ENCODE measurements around the gene FAN1.

FAN1 gene

GRCh38 chr15:30919877-30920550 lies 16.3 kb downstream of the FAN1 start:
- in situ Hi-C loops (cut with MboI; ENCODE audit: low sequenced_read_pairs), result no loop called here

GRCh38 chr15:30921106-30921505 lies 17.4 kb downstream of the FAN1 start:
- in situ Hi-C loops (cut with MboI; ENCODE audit: low sequenced_read_pairs), result no loop called here

- in situ Hi-C loops (cut with MboI; ENCODE audit: low sequenced_read_pairs), result no loop called here
These were observed 18.2 kb downstream of the FAN1 start for GRCh38 chr15:30921781-30922479.

- in situ Hi-C loops (cut with MboI; ENCODE audit: low sequenced_read_pairs), result no loop called here
These were observed 19.0 kb downstream of the FAN1 start for GRCh38 chr15:30922480-30923311.

DNA sequence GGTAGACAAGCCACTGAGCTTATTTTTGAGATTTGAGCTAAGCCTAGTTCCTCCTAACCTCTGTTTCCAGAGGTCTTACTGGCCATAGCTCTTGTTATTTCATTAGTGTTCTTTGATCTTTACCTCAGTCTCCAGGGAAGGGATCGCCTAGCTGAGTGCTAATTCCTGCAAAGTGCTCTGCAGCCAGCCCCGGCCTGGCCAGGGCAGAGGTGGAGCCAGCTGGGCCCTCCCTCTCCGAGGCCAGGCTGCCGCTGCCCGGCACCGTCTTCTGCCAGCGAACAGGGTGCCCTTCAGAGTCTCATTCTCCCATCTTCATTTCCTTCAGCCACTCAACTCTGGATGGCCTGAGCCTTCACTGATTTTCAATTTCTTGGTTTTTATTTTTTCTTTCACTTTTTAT lies 19.7 kb downstream of the FAN1 start:
- in situ Hi-C loops (cut with MboI; ENCODE audit: low sequenced_read_pairs), result no loop called here

- in situ Hi-C loops (cut with MboI; ENCODE audit: low sequenced_read_pairs), result no loop called here
These were observed 20.6 kb downstream of the FAN1 start for GRCh38 chr15:30924353-30924752.

GRCh38 chr15:30925686-30926085 lies 22.0 kb downstream of the FAN1 start:
- in situ Hi-C loops (cut with MboI; ENCODE audit: low sequenced_read_pairs), result no loop called here

DNA sequence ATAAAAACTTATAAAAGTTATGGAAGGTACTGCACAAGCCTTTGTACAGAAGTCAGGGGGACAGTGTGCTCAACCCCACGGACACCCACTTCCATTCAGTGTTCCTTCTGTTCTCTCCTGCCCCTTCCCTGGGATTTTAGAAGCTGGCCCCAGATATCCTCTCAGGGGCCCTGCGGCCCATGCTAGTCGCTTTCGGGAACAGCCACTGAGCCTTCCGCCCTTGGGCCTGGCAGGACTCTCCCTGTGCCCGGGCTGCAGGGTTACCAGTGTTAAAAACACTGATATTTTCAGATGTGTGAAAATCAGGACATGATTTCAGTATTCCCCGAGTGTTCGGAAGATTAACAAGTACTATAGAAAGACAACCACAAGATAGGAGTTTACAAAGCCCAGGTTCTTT lies 22.4 kb downstream of the FAN1 start:
- in situ Hi-C loops (cut with MboI; ENCODE audit: low sequenced_read_pairs), result no loop called here

GRCh38 chr15:30927148-30927761 lies 23.5 kb downstream of the FAN1 start:
- in situ Hi-C loops (cut with MboI; ENCODE audit: low sequenced_read_pairs), result no loop called here

GRCh38 chr15:30928076-30928475 lies 24.4 kb downstream of the FAN1 start:
- in situ Hi-C loops (cut with MboI; ENCODE audit: low sequenced_read_pairs), result no loop called here

DNA sequence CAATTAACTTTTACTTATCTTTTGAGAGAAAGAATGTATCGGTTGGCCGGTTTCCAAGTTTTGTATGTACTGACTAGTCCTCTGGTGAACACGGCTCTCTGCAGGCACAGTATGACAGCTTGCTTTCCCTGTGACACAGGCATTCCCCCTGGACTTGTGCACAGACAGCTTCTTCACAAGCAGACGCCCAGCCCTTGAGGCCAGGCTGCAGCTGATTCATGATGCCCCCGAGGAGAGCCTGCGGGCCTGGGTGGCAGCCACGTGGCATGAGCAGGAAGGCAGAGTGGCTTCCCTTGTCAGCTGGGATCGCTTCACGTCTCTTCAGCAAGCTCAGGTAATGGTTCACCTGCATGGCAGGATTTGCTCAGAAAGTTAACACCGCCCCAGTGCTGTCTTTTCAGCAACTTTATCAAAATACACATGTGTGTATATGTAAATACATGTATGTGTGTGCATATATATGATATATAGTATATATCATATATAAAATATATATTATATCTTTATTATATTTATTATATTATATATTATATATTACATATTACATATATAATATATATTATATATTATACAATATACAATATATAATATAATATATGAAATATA lies 25.5 kb downstream of the FAN1 start:
- in situ Hi-C loops (cut with MboI; ENCODE audit: low sequenced_read_pairs), result no loop called here

- in situ Hi-C loops (cut with MboI; ENCODE audit: low sequenced_read_pairs), result no loop called here
These were observed 26.3 kb downstream of the FAN1 start for GRCh38 chr15:30929982-30930381.

- in situ Hi-C loops (cut with MboI; ENCODE audit: low sequenced_read_pairs), result no loop called here
These were observed 26.7 kb downstream of the FAN1 start for GRCh38 chr15:30930422-30930821.

DNA sequence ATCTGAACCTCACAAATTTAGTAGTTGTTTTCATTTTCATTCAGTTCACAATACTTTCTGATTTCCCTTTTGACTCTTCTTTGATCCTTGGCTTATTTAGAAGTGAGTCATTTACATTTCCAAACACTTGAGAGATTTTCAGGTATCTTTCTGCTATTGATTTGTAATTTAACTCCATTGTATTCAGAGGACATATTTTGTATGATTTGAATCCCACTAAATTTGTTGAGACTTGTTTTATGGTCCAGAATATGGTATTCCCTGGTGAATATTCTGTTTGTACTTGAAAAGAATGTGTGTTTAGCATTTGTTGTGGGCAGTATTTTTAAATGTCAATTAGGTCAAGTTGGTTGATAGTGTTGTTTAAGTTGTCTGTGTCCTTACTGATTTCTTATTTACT lies 29.6 kb downstream of the FAN1 start:
- in situ Hi-C loops (cut with MboI; ENCODE audit: low sequenced_read_pairs), result no loop called here

DNA sequence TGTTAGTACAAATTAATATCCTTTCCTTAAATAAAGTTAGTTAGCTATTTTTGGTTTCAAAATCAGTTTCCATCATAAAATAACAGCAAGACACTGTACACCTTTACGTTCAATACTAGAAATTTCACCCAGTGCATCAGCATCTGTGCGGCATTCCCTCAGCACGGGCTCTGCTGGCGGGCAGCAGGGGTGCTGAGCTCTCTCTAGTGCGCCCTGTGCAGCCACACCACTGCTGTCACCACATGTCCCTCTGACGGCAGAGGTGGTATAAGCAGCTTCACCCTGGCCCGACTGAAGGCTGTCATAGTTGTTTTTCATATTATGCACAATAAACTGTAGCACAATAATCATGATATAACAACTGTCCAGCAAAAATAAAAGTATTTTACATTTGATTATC lies 35.4 kb downstream of the FAN1 start:
- in situ Hi-C loops (cut with MboI; ENCODE audit: low sequenced_read_pairs), result no loop called here

GRCh38 chr15:30940359-30940758 lies 36.6 kb downstream of the FAN1 start:
- in situ Hi-C loops (cut with MboI; ENCODE audit: low sequenced_read_pairs), result no loop called here

DNA sequence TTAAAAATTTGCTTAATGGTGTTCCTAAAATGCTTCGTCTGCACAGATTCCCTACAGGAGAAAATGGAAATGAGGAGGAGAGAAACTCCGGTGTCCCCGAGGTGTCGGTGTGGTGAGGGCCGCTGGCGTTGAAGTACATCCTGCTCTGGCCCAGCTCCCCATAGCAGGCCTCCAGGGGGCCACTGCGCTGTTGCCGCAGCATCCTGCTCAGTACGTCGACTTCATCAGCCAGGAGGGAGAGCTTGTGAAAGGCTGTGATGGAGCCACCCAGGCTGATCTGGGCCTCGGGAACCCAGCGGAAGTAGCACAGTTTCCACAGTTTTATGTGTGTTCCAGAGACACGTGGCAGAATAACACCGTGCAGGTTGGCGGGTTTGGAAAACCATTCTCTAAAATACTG lies 37.8 kb downstream of the FAN1 start:
- in situ Hi-C loops (cut with MboI; ENCODE audit: low sequenced_read_pairs), result no loop called here

- in situ Hi-C loops (cut with MboI; ENCODE audit: low sequenced_read_pairs), result no loop called here
These were observed 40.1 kb downstream of the FAN1 start for GRCh38 chr15:30943654-30944335.

- in situ Hi-C loops (cut with MboI; ENCODE audit: low sequenced_read_pairs), result no loop called here
These were observed 49.5 kb downstream of the FAN1 start for GRCh38 chr15:30953183-30953582.

- in situ Hi-C loops (cut with MboI; ENCODE audit: low sequenced_read_pairs), result no loop called here
These were observed 50.1 kb downstream of the FAN1 start for GRCh38 chr15:30953731-30954378.

All from HL-60/S4 treated with retinoic acid at 250 ng/mL for 4 days and 3 days (cell line).